ENCODE measurements around the gene SUN2. TPM values are rescaled to one million over a fixed set of nuclear protein-coding genes. Genes with fewer than 3 reads are reported as not detected.

SUN2 gene
- polyA plus RNA-seq, 1 donor from 2014 or later = 172 TPM

- H2AFZ ChIP-seq (ENCODE audit: low read depth, low read length) = no peak overlapping the region
- no peak overlapping the region for H3K4me2 ChIP-seq (ENCODE audit: low read length)
- no peaks in the 10 kb centered on the region for H3K27me3 ChIP-seq (ENCODE audit: insufficient read depth, low read depth, low read length)
- H3K9me2 ChIP-seq (ENCODE audit: insufficient read depth, low read length) = no peaks in the 10 kb centered on the region
- no peak for TF ChIP-seq RAD21 (conservative IDR thresholded peaks at IDR 0.05)
- TF ChIP-seq SMC3 (conservative IDR thresholded peaks at IDR 0.05; ENCODE audit: poor library complexity) = no peak
- no peak for TF ChIP-seq EZH2 (IDR thresholded peaks at IDR 0.05; ENCODE audit: borderline replicate concordance, insufficient read depth, low read length, poor library complexity, severe bottlenecking)
- TF ChIP-seq TAF1 (IDR thresholded peaks at IDR 0.05; ENCODE audit: low read depth) = no peak
- no peak for TF ChIP-seq CTCF (IDR thresholded peaks at IDR 0.05; ENCODE audit: poor library complexity, severe bottlenecking)
- H3F3A ChIP-seq (ENCODE audit: insufficient read depth, low read length, poor library complexity, severe bottlenecking) = no peaks in the 10 kb centered on the region
- H3K4me3 ChIP-seq (ENCODE audit: low read length) = no peak overlapping the region
- no peak overlapping the region for H3K9ac ChIP-seq (ENCODE audit: low read length)
- H3K79me2 ChIP-seq (replicated peaks; ENCODE audit: insufficient read depth, low read length) = peaks cover 25% of the 10 kb centered on the region
- H3K36me3 ChIP-seq (ENCODE audit: insufficient read depth, low read length) = no peaks in the 10 kb centered on the region
- H3K27ac ChIP-seq (ENCODE audit: low read length) = no peak overlapping the region
- H4K20me1 ChIP-seq (ENCODE audit: insufficient read depth) = no peaks in the 10 kb centered on the region
- H3K9me3 ChIP-seq (ENCODE audit: low read length) = no peaks in the 10 kb centered on the region
These were observed 5.2 kb downstream of the SUN2 start for GRCh38 chr22:38750638-38751037.

- Histone ChIP-seq H3K36me3 (ENCODE audit: insufficient read depth, low read length) (no peaks in the 10 kb centered on the region), H3K27me3 (ENCODE audit: insufficient read depth, low read depth, low read length) (no peaks in the 10 kb centered on the region), H3K9ac (ENCODE audit: low read length) (no peak overlapping the region), H3K27ac (ENCODE audit: low read length) (no peak overlapping the region), H3F3A (ENCODE audit: insufficient read depth, low read length, poor library complexity, severe bottlenecking) (no peaks in the 10 kb centered on the region), H3K79me2 (replicated peaks; ENCODE audit: insufficient read depth, low read length) (peaks cover 22% of the 10 kb centered on the region), H4K20me1 (ENCODE audit: insufficient read depth) (no peaks in the 10 kb centered on the region), H3K9me3 (ENCODE audit: low read length) (no peaks in the 10 kb centered on the region), H2AFZ (ENCODE audit: low read depth, low read length) (no peak overlapping the region), H3K4me2 (ENCODE audit: low read length) (no peak overlapping the region), H3K9me2 (ENCODE audit: insufficient read depth, low read length) (no peaks in the 10 kb centered on the region), H3K4me3 (ENCODE audit: low read length) (no peak overlapping the region)
- no peak for TF ChIP-seq SMC3 (conservative IDR thresholded peaks at IDR 0.05; ENCODE audit: poor library complexity)
- TF ChIP-seq POLR2AphosphoS5 (IDR thresholded peaks at IDR 0.05) = no peak
- TF ChIP-seq MXI1 (conservative IDR thresholded peaks at IDR 0.05; ENCODE audit: poor library complexity, severe bottlenecking) = no peak
- no peak for TF ChIP-seq EP300 (conservative IDR thresholded peaks at IDR 0.05; ENCODE audit: poor library complexity, severe bottlenecking)
- TF ChIP-seq EZH2 (IDR thresholded peaks at IDR 0.05; ENCODE audit: borderline replicate concordance, insufficient read depth, low read length, poor library complexity, severe bottlenecking) = no peak
- TF ChIP-seq REST (IDR thresholded peaks at IDR 0.05; ENCODE audit: borderline replicate concordance) = no peak
- TF ChIP-seq TAF1 (IDR thresholded peaks at IDR 0.05; ENCODE audit: low read depth) = no peak
- no peak for TF ChIP-seq CTCF (IDR thresholded peaks at IDR 0.05; ENCODE audit: poor library complexity, severe bottlenecking)
- TF ChIP-seq RAD21 (conservative IDR thresholded peaks at IDR 0.05) = no peak
These were observed 5.7 kb downstream of the SUN2 start for GRCh38 chr22:38750104-38750503.

Measured in neural cell (in vitro differentiated cells).